WERI-Rb-1 (cell line): ENCODE measurements around the gene RRAS.

Experiments
- DNase-seq: peaks from one replicate; pipeline ENCODE4 v3.0.0-alpha.2; 2020
- H3K27ac ChIP-seq: fragments of 250-450 bp; sonication (Bioruptor Pico); 2 replicates; pipeline ENCODE4 v1.5.1; 2020; ENCODE audit warnings: mild to moderate bottlenecking, moderate library complexity
- H3K27me3 ChIP-seq: fragments of 250-450 bp; sonication (Bioruptor Pico); 2 replicates; pipeline ENCODE4 v1.5.1; 2021; ENCODE audit warnings: mild to moderate bottlenecking, low read depth, moderate library complexity; ENCODE audit not compliant: insufficient read depth, severe bottlenecking
- H3K36me3 ChIP-seq: fragments of 250-450 bp; sonication (Bioruptor Pico); 2 replicates; pipeline ENCODE4 v1.5.1; 2020; ENCODE audit warnings: mild to moderate bottlenecking, moderate library complexity
- H3K4me3 ChIP-seq: 2 replicates; pipeline ENCODE4 v1.5.1; 2011; ENCODE audit warnings: low read depth, mild to moderate bottlenecking, control low read depth, low read length
- H3K9me3 ChIP-seq: fragments of 250-450 bp; sonication (Bioruptor Pico); 2 replicates; pipeline ENCODE4 v1.5.1; 2021; ENCODE audit warnings: mild to moderate bottlenecking, moderate library complexity; ENCODE audit not compliant: severe bottlenecking
- CTCF ChIP-seq: IDR thresholded peaks from 2 replicates; pipeline ENCODE4 v1.5.1; 2011; ENCODE audit warnings: low read depth, mild to moderate bottlenecking, control low read depth, inconsistent platforms, low read length

The RRAS gene

GRCh38 chr19:49640113-49640898 is at the start of gene RRAS:
Gene RRAS, minus strand, starts transcription at chr19:49640143. Its CDS starts 45 bp downstream, at chr19:49640098.
- H3K36me3 ChIP-seq, result peaks cover 5% of the 10 kb centered on the region
- no peaks in the 10 kb centered on the region for H3K9me3 ChIP-seq
- no peaks in the 10 kb centered on the region for H3K27me3 ChIP-seq
- DNase-seq, result peak; percentile 100
- H3K27ac ChIP-seq, result peak within 1 kb of the TSS; percentile 91
- peak within 1 kb of the TSS; percentile 71 for H3K4me3 ChIP-seq
- no peak for TF ChIP-seq CTCF

- peak; percentile 86 for DNase-seq
- Histone ChIP-seq H3K27ac (peak within 1 kb of the TSS; percentile 91), H3K36me3 (peaks cover 39% of the 10 kb centered on the region), H3K4me3 (peak within 1 kb of the TSS; percentile 55), H3K27me3 (no peaks in the 10 kb centered on the region), H3K9me3 (no peaks in the 10 kb centered on the region)
- TF ChIP-seq CTCF, result peak; percentile 87
These were observed 49.5 kb upstream of the RRAS start, which contains the start of gene ADM5 for GRCh38 chr19:49689133-49690078. Gene ADM5, plus strand, starts transcription at chr19:49689594. Its CDS starts 244 bp downstream, at chr19:49689838.

- Histone ChIP-seq H3K9me3 (no peaks in the 10 kb centered on the region), H3K27ac (no peak overlapping the region), H3K36me3 (peaks cover 46% of the 10 kb centered on the region), H3K27me3 (no peaks in the 10 kb centered on the region), H3K4me3 (no peak overlapping the region)
- DNase-seq, result no peak
- no peak for TF ChIP-seq CTCF
These were observed 48.7 kb upstream of the RRAS start for GRCh38 chr19:49688531-49689132.

- TF ChIP-seq CTCF, result no peak
- Histone ChIP-seq H3K27me3 (no peaks in the 10 kb centered on the region), H3K36me3 (peaks cover 46% of the 10 kb centered on the region), H3K27ac (no peak overlapping the region), H3K4me3 (no peak overlapping the region), H3K9me3 (no peaks in the 10 kb centered on the region)
- no peak for DNase-seq
These were observed 47.8 kb upstream of the RRAS start for GRCh38 chr19:49687566-49688316.

- Histone ChIP-seq H3K27me3 (no peaks in the 10 kb centered on the region), H3K36me3 (peaks cover 52% of the 10 kb centered on the region), H3K9me3 (no peaks in the 10 kb centered on the region), H3K4me3 (no peak overlapping the region), H3K27ac (no peak overlapping the region)
- TF ChIP-seq CTCF, result no peak
- no peak for DNase-seq
These were observed 47.2 kb upstream of the RRAS start for GRCh38 chr19:49687150-49687549.
